Endothelial cell of umbilical vein (primary cell): Measurements from ENCODE around the gene WAC. TPM values are rescaled to one million over a fixed set of nuclear protein-coding genes. Genes with fewer than 3 reads are reported as not detected.

Experiments
- BruUV-seq: library from RNA; stranded (reverse); fragments of 400-500 nt; replicated peaks from 2 replicates; lab custom pipeline; 2021; lab: Mats Ljungman, UMichigan
- CTCF ChIA-PET: fragments of 300-600, 350-600 bp; sonication (Branson Sonifier 250); formaldehyde crosslinking; loops from one replicate; lab custom pipeline; 2021; ENCODE audit warnings: antibody characterized with exemption, inconsistent platforms; lab: Charles Lee
- POLR2A ChIA-PET: fragments of 300-600, 350-600 bp; sonication (Branson Sonifier 250); formaldehyde crosslinking; loops from one replicate; lab custom pipeline; 2021; ENCODE audit warnings: antibody characterized with exemption, inconsistent platforms; lab: Charles Lee
- DNase-seq: peaks from one replicate; pipeline ENCODE4 v3.0.0-alpha.2; 2011; ENCODE audit warnings: low read depth, low spot score
- FAIRE-seq: peaks from 2 replicates; lab custom pipeline; 2011; peaks lifted over from hg19 to GRCh38; lab: Jason Lieb, UNC
- H2AFZ ChIP-seq: 2 replicates; pipeline ENCODE4 v1.6.0; 2012; ENCODE audit warnings: low read depth, low read length, control low read depth, inconsistent platforms
- H3K27ac ChIP-seq: 2 replicates; pipeline ENCODE4 v1.5.1; 2011; ENCODE audit warnings: low read depth, mild to moderate bottlenecking, control low read depth, low read length, moderate library complexity; ENCODE audit not compliant: insufficient read depth
- H3K27me3 ChIP-seq, 2 experiments: 2 replicates each; pipeline versions ENCODE4 v1.6.0 to v1.6.1; 2011; ENCODE audit warnings: low read length in 2 of 2, mixed read lengths in 1 of 2; ENCODE audit not compliant: control insufficient read depth in 2 of 2, insufficient read depth in 2 of 2
- H3K36me3 ChIP-seq, 2 experiments: 2 replicates in 1 of 2; 3 replicates in 1 of 2; pipeline ENCODE4 v1.5.1; 2011; ENCODE audit warnings: low read length in 2 of 2, mild to moderate bottlenecking in 1 of 2, moderate library complexity in 1 of 2; ENCODE audit not compliant: control insufficient read depth in 2 of 2, insufficient read depth in 2 of 2; ENCODE audit errors: extremely low read depth in 1 of 2
- H3K4me1 ChIP-seq: 3 replicates; pipeline ENCODE4 v1.5.1; 2011; ENCODE audit warnings: mild to moderate bottlenecking, low read length; ENCODE audit not compliant: control insufficient read depth, insufficient read depth; ENCODE audit errors: extremely low read depth
- H3K4me2 ChIP-seq: 2 replicates; pipeline ENCODE4 v1.6.1; 2011; ENCODE audit warnings: low read length, control low read depth, mixed read lengths; ENCODE audit not compliant: insufficient read depth
- H3K4me3 ChIP-seq, 3 experiments: fragments of 200-600 bp in 1 of 3; sonication (generic), shearing (Covaris generic) in 1 of 3; replicated peaks in 1 of 3; 2 replicates each; pipeline ENCODE4 v1.5.1; 2011 to 2016; ENCODE audit warnings: control low read depth in 3 of 3, low read length in 3 of 3, mild to moderate bottlenecking in 2 of 3, inconsistent platforms in 1 of 3, low read depth in 1 of 3, moderate library complexity in 1 of 3; ENCODE audit not compliant: insufficient read depth in 1 of 3
- H3K79me2 ChIP-seq: 2 replicates; pipeline ENCODE4 v1.6.0; 2012; ENCODE audit warnings: low read length, inconsistent platforms; ENCODE audit not compliant: control insufficient read depth, insufficient read depth
- H3K9ac ChIP-seq: replicated peaks from 2 replicates; pipeline ENCODE3; 2011; ENCODE audit warnings: low read length, control low read depth; ENCODE audit not compliant: insufficient read depth; ENCODE audit errors: extremely low read depth
- H3K9me1 ChIP-seq: replicated peaks from 3 replicates; pipeline ENCODE4 v1.6.0; 2011; ENCODE audit warnings: mild to moderate bottlenecking, low read length; ENCODE audit not compliant: control insufficient read depth, insufficient read depth; ENCODE audit errors: extremely low read depth
- H3K9me3 ChIP-seq: replicated peaks from 2 replicates; pipeline ENCODE4 v1.5.1; 2012; ENCODE audit warnings: low read length, inconsistent platforms; ENCODE audit not compliant: control insufficient read depth, insufficient read depth
- H4K20me1 ChIP-seq: replicated peaks from 2 replicates; pipeline ENCODE3; 2011; ENCODE audit warnings: mild to moderate bottlenecking, low read length; ENCODE audit not compliant: control insufficient read depth, insufficient read depth; ENCODE audit errors: extremely low read depth
- EZH2 ChIP-seq: IDR thresholded peaks from 2 replicates; pipeline ENCODE4 v1.6.1; 2012; ENCODE audit warnings: borderline replicate concordance, low read depth, mild to moderate bottlenecking, moderate library complexity, low read length, inconsistent platforms; ENCODE audit not compliant: severe bottlenecking
- FOS ChIP-seq: IDR thresholded peaks from 2 replicates; pipeline ENCODE4 v1.6.1; 2011; ENCODE audit warnings: mild to moderate bottlenecking, low read length, moderate library complexity, borderline replicate concordance; ENCODE audit not compliant: insufficient read depth
- GATA2 ChIP-seq: IDR thresholded peaks from 2 replicates; pipeline ENCODE4 v1.7.0; 2011; ENCODE audit warnings: low read depth, mild to moderate bottlenecking, moderate library complexity, mixed read lengths, low read length; ENCODE audit not compliant: insufficient read length, insufficient read depth
- JUN ChIP-seq: IDR thresholded peaks from 2 replicates; pipeline ENCODE4 v1.6.1; 2011; ENCODE audit warnings: borderline replicate concordance, low read depth; ENCODE audit not compliant: insufficient read length, insufficient read depth
- MYC ChIP-seq: IDR thresholded peaks from one replicate; pipeline ENCODE4 v1.6.1; 2011; ENCODE audit warnings: mild to moderate bottlenecking, low read depth, low read length
- POLR2A ChIP-seq: IDR thresholded peaks from 2 replicates; pipeline ENCODE4 v1.6.1; 2012; ENCODE audit warnings: low read depth, mild to moderate bottlenecking, control low read depth, low read length
- POLR2AphosphoS5 ChIP-seq: IDR thresholded peaks from 2 replicates; pipeline ENCODE4 v1.6.1; 2012; ENCODE audit warnings: low read depth, mild to moderate bottlenecking, control low read depth, low read length, moderate library complexity; ENCODE audit not compliant: insufficient read depth
- dilution Hi-C: fragments of 300-500 bp; cut with MboI; formaldehyde crosslinking; loops from one replicate; pipeline ENCODE4 v1.15.0; 2019; ENCODE audit warnings: low sequenced_read_pairs; ENCODE audit not compliant: extremely low pct_ligation_motif_present
- intact Hi-C: fragments of 100-400 bp; cut with micrococcal nuclease; formaldehyde crosslinking; loops from one replicate; pipeline ENCODE4 v1.10.0; 2022
- polyA plus RNA-seq, 4 experiments: library from polyadenylated mRNA; depleted of rRNA in 3 of 4; stranded (reverse) in 3 of 4; unstranded in 1 of 4; fragments of >200 nt; gene quantifications; 2 replicates each; pipeline versions ENCODE4 v1.2.1 to v1.2.3, GENCODE V29; 2011 to 2012; ENCODE audit warnings: missing spikeins in 1 of 4
- total RNA-seq: library from RNA; stranded (reverse); gene quantifications from 2 replicates; pipeline ENCODE4 v1.2.3, GENCODE V29; 2021
- TF ChIP-seq, protein P1 (sequence below), 2 donors: IDR thresholded peaks; 1 replicate in 1 of 2; 2 replicates in 1 of 2; pipeline ENCODE4 v1.5.1; 2011; ENCODE audit warnings: low read length in 2 of 2, mild to moderate bottlenecking in 2 of 2, moderate library complexity in 2 of 2, control low read depth in 1 of 2, inconsistent platforms in 1 of 2, low read depth in 1 of 2; ENCODE audit not compliant: insufficient read depth in 1 of 2; ENCODE audit errors: extremely low read depth in 1 of 2
- TF ChIP-seq, protein P2 (sequence below): IDR thresholded peaks from 2 replicates; pipeline ENCODE4 v1.6.1; 2011; ENCODE audit not compliant: insufficient read depth, insufficient read length

WAC gene
- total and polyA plus RNA-seq, 2 donors (not counting 3 experiments of a cell fraction or from before 2014, with no cell fraction given) = 49.2 to 101 TPM

- DNase-seq (no peak), FAIRE-seq (peak; percentile 54)
- H2AFZ ChIP-seq = no peak overlapping the region
- H3K4me2 ChIP-seq = no peak overlapping the region
- no peak for TF ChIP-seq EZH2
- no TSS peak for BruUV-seq
- H4K20me1 ChIP-seq = no peaks in the 10 kb centered on the region
- H3K79me2 ChIP-seq = no peaks in the 10 kb centered on the region
- H3K9me3 ChIP-seq = no peaks in the 10 kb centered on the region
- H3K9ac ChIP-seq = no peak overlapping the region
- no peaks in the 10 kb centered on the region for H3K4me1 ChIP-seq
- ChIA-PET CTCF (no interaction called here), POLR2A (no interaction called here)
- intact Hi-C loops = no loop called here
- no peaks in the 10 kb centered on the region for H3K9me1 ChIP-seq
- no peaks in the 10 kb centered on the region for H3K36me3 ChIP-seq
- dilution Hi-C loops = no loop called here
- H3K27ac ChIP-seq = no peak overlapping the region
- peaks cover 0 to 9% of the 10 kb centered on the region in 2 experiments for H3K27me3 ChIP-seq
- H3K4me3 ChIP-seq = no peak overlapping the region
These were observed 100.8 kb downstream of the WAC start for GRCh38 chr10:28633750-28634149.

- H3K4me1 ChIP-seq = no peaks in the 10 kb centered on the region
- no peak overlapping the region for H3K4me3 ChIP-seq
- no TSS peak for BruUV-seq
- no peaks in the 10 kb centered on the region for H3K9me3 ChIP-seq
- ChIA-PET CTCF (interaction anchor here (0.7 to 3.8 kb wide), 2 partner anchors 10 to 27 kb away, joined by 3 to 19 read pairs; no protein-coding TSS in a partner anchor), POLR2A (no interaction called here)
- no peak overlapping the region for H2AFZ ChIP-seq
- intact Hi-C loops = no loop called here
- TF ChIP-seq MYC = no peak
- no peak for TF ChIP-seq POLR2AphosphoS5
- no peak for TF ChIP-seq POLR2A
- TF ChIP-seq, protein P1, sequence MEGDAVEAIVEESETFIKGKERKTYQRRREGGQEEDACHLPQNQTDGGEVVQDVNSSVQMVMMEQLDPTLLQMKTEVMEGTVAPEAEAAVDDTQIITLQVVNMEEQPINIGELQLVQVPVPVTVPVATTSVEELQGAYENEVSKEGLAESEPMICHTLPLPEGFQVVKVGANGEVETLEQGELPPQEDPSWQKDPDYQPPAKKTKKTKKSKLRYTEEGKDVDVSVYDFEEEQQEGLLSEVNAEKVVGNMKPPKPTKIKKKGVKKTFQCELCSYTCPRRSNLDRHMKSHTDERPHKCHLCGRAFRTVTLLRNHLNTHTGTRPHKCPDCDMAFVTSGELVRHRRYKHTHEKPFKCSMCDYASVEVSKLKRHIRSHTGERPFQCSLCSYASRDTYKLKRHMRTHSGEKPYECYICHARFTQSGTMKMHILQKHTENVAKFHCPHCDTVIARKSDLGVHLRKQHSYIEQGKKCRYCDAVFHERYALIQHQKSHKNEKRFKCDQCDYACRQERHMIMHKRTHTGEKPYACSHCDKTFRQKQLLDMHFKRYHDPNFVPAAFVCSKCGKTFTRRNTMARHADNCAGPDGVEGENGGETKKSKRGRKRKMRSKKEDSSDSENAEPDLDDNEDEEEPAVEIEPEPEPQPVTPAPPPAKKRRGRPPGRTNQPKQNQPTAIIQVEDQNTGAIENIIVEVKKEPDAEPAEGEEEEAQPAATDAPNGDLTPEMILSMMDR (IDR thresholded peaks at IDR 0.05; ENCODE audit: extremely low read depth in 1 of 2, insufficient read depth in 1 of 2, low read depth in 1 of 2, low read length in 2 of 2) = no peak
- no peak for TF ChIP-seq EZH2
- TF ChIP-seq FOS = no peak
- no peak for TF ChIP-seq JUN
- TF ChIP-seq GATA2 = no peak
- TF ChIP-seq, protein P2, sequence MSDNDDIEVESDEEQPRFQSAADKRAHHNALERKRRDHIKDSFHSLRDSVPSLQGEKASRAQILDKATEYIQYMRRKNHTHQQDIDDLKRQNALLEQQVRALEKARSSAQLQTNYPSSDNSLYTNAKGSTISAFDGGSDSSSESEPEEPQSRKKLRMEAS = no peak
- dilution Hi-C loops = no loop called here
- H3K27me3 ChIP-seq = no peaks in the 10 kb centered on the region
- H3K27ac ChIP-seq = no peak overlapping the region
- H3K79me2 ChIP-seq = no peaks in the 10 kb centered on the region
- FAIRE-seq (no peak), DNase-seq (no peak)
- H3K36me3 ChIP-seq = no peaks in the 10 kb centered on the region
- no peaks in the 10 kb centered on the region for H3K9me1 ChIP-seq
- H3K4me2 ChIP-seq = no peak overlapping the region
- H4K20me1 ChIP-seq = no peaks in the 10 kb centered on the region
- no peak overlapping the region for H3K9ac ChIP-seq
These were observed 104.4 kb downstream of the WAC start for GRCh38 chr10:28637346-28637745.
